Caki2 (cell line): Measurements from ENCODE around the gene TMSB15B. TPM values are rescaled to one million over a fixed set of nuclear protein-coding genes. Genes with fewer than 3 reads are reported as not detected.
"Not testable (repeated sequence)": the region's sequence is repeated elsewhere in the genome, so short reads cannot be mapped to it uniquely, and the experiment has no call there.

Experiments used
- DNase-seq: peaks from one replicate; pipeline ENCODE4 v3.0.0-alpha.2; 2015; ENCODE audit warnings: low read depth
- in situ Hi-C: cut with HindIII; loops from 2 replicates; pipeline ENCODE4 v1.10.0; 2016; ENCODE audit warnings: low sequenced_read_pairs, low pct_unique_long_range_greater_than_20kb, mixed read lengths
- total RNA-seq: library from RNA; depleted of rRNA; stranded (reverse); fragments of >200 nt; shearing (Covaris generic); gene quantifications from 2 replicates; pipeline ENCODE4 v1.2.3, GENCODE V29; 2014; ENCODE audit warnings: low replicate concordance; rRNA removed

The TMSB15B gene
- total RNA-seq, result 18.6 and 20.1 TPM in 2 replicates

DNA sequence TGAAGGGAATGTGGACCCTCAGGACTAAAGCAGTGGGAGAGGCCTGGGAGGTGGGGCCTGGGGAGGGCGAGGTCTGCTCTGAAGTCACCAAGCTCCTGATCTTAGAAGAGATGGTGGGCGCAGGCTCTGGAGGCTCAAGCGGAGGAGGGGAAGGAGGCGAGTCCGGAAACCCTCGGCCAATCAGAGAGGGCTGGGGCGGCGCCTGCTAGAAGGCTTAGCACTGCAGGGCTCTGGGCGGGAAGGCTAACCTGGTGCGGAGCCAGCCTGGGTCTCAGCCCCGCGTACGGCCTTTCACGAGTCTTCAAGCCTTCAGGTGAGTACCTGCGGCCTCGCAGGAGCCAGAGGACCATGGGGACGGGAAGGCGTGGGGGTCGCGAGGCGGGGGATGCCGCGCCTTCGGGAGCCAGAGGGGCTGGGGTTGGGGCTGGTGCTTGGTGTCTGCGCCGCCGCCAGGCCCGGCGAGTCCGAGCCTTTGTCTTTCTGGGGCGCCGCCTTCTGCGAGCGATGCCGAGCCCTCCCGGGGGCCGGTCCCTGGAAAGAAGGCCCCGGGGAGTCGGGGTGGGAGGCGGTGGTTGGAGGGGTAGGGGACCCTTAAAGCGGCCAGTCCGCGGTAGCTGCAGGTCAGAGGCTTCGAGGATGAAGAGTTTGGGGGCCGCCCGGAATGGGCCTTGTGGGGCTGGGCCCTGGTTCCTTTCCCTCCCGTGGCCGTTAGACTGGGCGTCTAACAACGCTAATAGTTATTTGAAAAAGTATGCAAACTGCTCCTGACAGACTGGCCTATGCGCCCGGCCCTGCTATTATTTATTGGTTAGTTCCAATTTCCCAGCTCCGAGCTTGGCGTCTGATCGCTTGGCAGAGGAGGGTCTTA is at the start of gene TMSB15B:
TMSB15B (plus strand) TSS at position 217 of the 868 bp plus-strand sequence.
- DNase-seq, in situ Hi-C loops: not testable (repeated sequence)

DNA sequence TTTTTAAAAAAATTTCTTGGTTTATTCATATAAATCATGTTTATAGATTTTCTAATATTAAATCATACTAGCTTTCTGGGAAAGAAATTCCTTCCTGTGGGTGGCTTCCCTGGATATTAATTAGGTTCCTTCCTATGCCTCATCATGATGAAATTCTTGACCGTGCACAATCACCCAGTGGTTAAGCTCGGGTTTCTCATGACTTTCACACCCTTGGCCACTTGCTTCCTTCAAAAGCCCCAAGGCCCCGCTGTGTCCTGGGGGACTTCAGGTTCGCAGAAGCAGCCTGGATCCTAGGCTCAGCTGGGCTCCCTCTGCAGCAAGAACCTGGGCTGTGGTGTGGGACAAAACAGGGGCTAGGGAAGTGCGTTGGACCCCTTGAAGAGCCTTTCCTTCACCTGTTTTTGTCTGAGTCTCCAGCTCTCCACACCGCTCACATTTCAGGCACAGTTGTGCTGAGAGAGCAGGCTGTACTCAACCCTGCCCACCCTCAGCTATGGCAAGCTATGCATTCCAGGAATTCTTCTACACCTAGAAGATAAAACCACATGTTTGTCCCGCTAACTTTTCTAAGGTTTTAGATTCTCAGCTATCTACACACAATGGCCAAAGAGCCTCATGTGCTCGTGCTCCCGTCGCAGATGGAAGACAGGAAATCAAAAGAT is 48.9 kb upstream of the TMSB15B start:
- in situ Hi-C loops, result no loop called here
- no peak for DNase-seq

DNA sequence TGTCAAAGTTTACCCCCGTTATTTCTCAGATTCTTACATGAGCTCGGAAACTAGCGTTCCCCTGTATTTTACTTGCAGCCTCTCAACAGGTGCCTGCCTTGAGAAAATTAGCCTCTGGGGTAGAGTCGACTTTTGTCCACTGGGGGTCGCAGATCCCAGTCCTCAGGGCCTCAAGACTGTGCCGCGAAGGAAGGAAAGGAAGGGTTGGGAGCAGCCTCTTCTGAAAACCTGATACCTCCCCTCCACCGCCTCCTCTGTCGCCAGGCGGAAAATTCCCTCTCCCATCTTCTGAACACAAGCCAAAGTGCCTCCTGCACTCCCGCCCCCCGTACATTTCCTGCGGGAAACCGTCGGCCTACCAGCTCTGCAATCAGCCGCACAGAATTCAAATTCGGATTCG is 44.4 kb upstream of the TMSB15B start:
- peak; percentile 71 for DNase-seq
- in situ Hi-C loops, result no loop called here

DNA sequence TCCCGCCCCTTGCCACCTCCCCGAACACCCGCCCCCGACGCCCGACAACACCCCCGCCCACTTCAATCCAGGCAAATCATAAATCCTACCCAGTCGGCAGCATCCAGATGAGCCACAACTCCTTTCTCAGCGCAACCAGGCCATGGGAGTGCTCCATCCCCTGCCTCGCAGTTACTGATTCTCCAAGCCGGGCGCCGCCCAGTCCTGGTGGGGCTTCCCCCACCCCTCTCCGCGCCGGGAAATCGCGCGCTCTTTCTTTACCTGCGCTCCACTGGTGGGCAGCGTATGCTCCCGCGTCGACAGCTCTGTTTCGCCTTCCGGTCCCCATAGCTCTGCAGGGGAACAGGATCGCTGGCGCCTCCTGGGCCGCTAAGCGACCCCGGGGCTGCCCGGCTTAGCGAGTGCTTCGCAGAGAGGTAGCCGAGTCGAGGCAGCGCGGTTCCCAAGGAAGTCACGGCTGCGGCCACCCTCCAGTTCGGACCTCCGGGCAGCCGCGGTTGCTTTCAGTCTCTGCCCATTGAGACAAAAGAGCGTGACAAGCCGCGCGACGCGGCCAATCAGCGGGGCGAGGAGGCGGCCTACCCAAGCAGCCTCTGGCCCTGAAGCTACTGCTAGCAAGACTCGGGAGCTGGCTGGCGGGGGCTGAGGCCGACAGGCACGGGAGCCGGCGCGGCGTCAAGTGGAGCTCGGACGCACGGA is 43.7 kb upstream of the TMSB15B start:
- peak; percentile 74 for DNase-seq
- in situ Hi-C loops, result no loop called here

DNA sequence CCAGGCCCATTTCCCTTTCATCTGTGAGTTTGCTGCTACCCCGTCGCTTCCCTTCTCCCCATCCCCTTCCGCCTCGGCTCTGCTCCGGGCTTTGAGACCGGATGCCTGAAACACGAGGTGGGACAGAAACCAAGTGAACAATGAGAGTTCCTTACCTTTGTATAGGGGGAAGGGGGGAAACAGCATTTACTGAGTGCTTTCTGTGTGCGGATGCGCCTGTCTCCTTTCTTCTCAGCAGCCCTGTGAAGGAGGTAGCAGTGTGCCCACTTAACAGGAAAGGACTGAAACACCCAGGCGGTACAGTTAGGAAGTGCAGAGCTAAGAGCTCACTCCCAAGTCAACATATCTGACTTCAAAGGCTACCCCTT is 43.2 kb upstream of the TMSB15B start:
- no peak for DNase-seq
- in situ Hi-C loops, result no loop called here

DNA sequence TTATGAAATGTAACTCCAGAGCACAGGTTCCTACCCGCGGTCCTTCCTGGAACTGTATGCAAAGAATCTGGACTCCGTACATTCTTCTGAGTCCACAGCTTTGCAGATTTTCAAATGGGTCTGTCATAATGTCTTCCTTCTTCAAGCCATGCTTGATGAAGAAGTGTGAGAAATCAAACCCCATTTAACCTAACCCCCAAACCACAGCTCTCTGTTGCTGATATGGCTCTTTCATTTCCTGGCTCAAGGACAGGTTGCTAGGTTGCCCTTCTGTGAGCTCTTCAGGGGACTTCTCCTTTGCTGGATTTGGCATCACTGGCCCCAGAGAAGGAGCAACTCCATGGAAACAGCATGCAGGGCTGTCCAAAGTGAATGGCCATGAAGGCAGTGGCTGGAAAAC is 41.9 kb upstream of the TMSB15B start:
- in situ Hi-C loops, result not testable (repeated sequence)

DNA sequence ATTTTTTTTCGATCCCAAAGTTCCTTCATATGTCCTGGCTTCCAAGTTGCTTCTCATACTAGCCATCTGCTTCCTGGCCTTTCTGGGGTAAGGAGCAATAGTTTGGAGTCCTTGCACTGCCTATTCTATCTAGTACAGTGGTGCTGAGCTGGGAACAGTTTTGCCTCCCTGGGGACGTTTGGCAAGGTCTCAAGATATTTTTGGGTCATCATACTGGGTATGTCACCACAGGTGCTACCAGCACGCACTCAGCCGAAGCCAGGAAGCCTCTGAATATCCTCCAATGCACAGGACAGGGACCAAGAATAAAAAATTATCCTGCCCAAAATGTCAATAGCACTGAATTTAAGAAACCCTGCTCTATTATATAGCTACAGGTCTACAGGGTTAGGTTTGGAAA is 35.4 kb upstream of the TMSB15B start:
- DNase-seq, result no peak
- in situ Hi-C loops, result no loop called here

More for the DNA sequence above, 41.9 kb upstream of the TMSB15B start:
- DNase-seq, result not testable (repeated sequence)

DNA sequence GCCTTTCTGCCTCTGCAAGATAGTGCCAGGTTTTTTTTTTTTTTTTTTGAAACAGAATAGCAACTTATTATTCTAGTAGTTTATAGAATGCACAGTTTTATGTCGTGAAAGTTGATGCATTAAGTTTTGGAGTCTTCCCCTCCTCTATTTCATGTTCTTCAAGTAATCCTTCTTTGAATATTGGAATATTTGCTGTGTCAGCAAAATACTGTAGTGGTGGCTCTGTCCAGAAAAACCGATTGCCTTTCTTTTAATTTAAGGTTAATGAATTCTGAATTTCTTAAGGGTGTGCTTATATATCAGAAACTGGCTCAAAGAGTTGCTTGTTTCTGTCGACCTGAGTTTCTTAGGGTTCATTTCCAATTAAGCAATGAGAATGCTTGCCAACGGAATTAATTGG is 34.8 kb upstream of the TMSB15B start:
- DNase-seq, result no peak
- in situ Hi-C loops, result no loop called here

DNA sequence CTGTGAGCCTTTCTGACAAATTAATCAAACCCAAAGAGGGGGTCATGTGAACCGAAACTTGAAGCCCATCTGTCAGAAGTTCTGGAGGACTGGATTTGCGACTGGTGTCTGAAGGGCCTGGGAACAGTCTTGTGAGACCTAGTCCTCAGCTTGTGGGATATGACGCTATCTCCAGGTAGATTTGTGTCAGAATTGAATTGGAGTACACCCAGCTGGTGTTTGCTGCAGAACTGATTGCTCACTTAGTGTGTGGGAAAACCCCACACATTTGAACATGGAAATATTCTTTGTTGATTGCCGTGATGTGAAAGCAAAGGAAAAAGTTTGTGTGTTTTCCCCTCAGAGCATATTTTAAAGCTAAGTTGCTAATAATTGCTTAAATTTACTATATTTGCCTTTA is 30.3 kb upstream of the TMSB15B start:
- in situ Hi-C loops, result no loop called here
- no peak for DNase-seq

DNA sequence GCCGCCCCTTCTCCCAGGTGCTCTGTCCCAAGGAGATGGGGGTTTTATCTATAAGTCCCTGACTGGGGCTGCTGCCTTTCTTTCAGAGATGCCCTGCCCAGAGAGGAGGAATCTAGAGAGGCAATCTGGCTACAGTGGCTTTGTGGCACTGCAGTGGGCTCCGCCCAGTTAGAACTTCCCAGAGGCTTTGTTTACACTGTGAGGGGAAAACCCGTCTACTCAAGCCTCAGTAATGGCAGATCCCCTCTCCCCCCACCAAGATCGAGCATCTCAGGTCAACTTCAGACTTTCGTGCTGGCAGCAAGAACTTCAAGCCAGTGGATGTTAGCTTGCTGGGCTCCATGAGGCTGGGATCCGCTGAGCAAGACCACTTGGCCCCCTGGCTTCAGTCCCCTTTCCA is 22.2 kb upstream of the TMSB15B start:
- in situ Hi-C loops, result not testable (repeated sequence)

DNA sequence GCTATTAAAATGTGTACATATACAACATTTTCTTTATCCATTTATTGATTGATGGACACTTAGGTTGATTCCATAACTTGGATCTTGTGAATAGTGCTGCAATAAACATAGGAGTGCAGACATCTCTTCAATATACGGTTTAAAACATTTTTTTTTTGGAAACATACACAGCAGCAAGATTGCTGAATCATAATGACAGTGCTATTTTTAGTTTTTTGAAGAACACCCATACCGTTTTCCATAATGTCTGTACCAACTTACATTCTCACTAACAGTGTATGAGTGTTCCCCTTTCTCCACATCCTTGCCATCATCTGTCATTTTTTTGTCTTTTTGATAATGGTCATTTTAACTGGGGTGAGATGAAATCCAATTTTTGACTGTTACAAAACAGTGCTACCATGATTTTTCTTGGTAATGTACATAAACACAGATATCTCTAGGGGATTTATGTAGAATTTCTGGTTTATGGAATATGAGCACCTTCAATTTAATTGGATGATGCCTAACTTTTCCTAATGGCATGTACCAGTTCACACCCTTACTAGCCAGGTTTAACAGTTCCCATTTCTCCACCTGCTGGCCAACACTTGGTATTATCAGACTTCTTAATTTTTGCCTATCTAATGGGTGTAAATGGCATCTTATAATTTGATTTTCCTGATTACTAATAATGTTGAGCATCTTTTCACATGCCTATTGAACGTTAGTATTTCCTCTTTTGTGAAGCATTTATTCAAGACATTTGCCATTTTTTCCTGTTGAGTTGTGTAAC is 21.0 kb upstream of the TMSB15B start:
- DNase-seq, result peak; percentile 29
- in situ Hi-C loops, result no loop called here

More for the DNA sequence above, 22.2 kb upstream of the TMSB15B start:
- not testable (repeated sequence) for DNase-seq

DNA sequence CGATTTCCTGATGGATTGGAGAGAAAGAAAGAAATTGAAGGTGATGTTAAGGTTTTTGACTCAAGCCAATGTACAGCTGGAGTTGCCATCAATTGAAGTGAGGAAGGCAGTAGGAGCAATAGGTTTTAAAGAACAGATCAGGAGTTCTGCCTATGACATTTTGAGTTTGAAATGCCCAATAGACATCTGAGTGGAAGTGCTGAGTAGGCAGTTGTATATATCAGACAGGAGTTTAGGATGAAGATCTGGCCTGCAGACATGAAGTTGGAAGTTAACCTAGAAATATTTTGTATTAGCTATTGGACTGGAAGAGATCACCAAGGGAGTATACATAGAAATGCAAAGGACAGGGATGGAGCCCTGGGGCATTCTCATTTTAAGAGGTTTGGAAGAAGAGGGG is 12.9 kb upstream of the TMSB15B start:
- in situ Hi-C loops, result no loop called here
- DNase-seq, result no peak

DNA sequence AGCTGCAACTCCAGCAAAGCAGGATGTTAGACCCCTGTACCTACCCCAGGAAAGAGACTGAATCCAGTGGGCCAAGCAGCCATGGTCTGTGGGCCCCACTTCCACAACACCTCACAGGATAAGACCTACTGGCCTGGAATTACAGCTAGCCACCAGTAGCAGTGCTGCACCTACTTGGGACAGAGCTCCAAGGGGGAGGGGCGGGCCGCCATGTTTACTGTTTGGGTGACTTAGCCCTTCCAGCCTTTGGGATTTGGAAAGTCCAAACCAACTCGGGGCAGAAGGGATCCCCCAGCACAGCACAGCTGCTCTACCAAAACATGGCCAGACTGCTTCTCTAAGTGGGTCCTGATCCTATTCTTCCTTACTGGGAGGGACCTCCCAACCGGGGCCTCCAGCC is 9.1 kb upstream of the TMSB15B start:
- in situ Hi-C loops, result no loop called here
- no peak for DNase-seq

DNA sequence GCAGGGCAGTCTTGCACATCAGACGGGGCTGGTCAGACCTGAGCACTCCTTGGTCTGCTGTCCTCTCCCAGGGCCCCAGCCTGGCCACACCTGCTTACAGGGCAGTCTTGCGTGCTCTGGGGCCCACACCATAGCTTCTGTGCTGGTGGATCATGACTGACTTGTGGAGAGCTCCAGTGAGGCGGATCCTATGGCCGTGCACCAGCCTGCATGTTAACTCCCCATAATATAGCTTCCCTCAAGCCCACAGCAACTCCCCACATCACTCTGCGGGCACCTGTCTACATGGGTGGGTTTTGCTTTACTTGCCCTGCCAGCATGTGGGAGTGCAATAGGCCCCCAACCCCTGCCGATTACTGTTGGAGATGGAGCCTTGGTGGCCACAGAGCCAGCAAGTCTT is 8.2 kb upstream of the TMSB15B start:
- DNase-seq, result no peak
- in situ Hi-C loops, result no loop called here

DNA sequence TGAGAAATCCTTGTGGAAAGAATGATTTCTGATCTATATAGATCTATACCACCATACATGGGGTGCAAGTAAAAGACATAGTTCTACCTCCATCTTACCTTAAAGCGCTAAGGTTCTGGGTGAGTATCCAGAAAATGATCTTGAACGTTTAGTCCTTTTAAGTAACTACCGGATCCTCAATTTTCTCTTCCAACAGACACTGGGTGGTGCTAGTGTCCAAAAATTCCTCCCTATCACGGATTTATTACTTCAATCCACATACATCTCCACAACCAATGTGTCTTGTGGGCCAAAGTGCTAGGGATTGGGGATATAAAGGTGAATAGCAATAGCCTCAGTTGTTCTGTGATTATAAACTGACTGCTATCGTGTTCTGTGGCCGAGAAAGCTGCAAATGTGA is 1.8 kb upstream of the TMSB15B start:
- in situ Hi-C loops, DNase-seq: not testable (repeated sequence)

DNA sequence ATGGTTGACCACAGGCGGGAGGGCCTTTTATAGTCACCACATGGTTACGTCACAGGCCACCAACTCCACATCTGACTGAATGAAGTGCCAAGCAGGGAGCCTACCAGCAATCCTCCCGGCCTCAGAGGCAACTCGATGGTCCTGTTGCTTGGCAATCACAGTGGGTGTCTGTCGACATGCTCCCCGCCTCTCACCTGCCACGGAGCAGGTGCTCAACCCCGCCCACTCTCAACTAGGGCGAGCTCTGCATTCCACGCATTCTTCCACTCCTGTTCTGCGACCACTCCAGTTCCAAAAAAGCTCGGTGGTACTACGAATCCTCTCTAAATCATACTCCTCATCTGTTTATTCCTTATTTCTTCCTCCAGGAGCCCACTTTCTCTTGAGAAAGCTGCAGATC is 21.1 kb downstream of the TMSB15B start:
- DNase-seq, in situ Hi-C loops: not testable (repeated sequence)

DNA sequence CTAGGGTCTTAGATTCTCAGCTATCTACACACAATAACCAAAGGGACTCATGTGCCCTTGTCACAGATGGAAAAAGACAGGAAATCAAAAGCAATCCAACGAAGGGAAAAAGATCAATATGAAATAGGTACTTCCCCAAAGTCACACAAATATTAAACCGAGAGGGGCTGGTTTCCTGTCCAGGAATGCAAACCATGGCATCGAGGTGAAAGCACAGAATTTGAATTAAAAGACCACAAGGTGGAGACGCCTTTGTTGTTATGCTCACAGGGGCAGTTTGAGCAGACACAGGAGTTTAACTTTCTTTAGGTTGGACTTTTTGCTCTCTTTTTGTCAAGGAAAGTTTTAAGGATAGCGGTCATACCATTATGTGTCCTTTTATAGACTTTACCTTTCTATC is 36.8 kb downstream of the TMSB15B start:
- in situ Hi-C loops, result no loop called here
- no peak for DNase-seq

DNA sequence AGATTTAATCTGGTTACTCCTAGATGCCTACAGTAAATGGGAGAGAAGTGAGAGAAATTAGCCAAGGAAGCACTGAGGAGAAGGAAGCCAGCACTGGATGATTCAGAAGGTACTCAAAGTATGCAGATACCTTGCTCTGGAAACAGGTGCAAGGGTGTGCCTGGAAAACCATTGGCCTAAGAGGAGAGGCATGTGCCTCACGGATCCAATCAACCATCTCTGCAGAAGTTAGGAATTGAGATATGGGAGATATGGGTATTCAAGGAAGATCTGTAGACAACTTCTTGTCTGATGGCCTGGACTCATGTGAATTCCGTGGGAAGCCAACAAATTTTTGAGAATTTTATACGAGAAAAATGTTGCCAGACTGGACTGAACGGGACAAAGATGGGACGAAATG is 46.4 kb downstream of the TMSB15B start:
- DNase-seq, result no peak
- in situ Hi-C loops, result no loop called here
